ENCODE measurements around the gene STX16. TPM values are rescaled to one million over a fixed set of nuclear protein-coding genes. Genes with fewer than 3 reads are reported as not detected.

The STX16 gene
- total and polyA plus RNA-seq, 2 donors (not counting 1 experiment from before 2014, with no cell fraction given), result 110 to 117 TPM

GRCh38 chr20:58669287-58670006 lies 18.4 kb downstream of the STX16 start:
- CTCF ChIA-PET, result interaction anchor here (1.3 kb wide), 1 partner anchor 22 kb away, joined by 5 read pairs; no protein-coding TSS in a partner anchor

More at GRCh38 chr20:58669287-58670006, 18.4 kb downstream of the STX16 start:
- H3K4me2 ChIP-seq (replicated peaks; ENCODE audit: low read depth, low read length, poor library complexity, severe bottlenecking), result peak overlapping the region; percentile 7
- no peaks in the 10 kb centered on the region for H3K27me3 ChIP-seq (replicated peaks in 1 of 4; ENCODE audit: control extremely low read depth in 1 of 4, control insufficient read depth in 3 of 4, insufficient read depth in 4 of 4, low read length in 3 of 4)
- no peak overlapping the region for H3K9ac ChIP-seq (ENCODE audit: low read length)
- Mint-ChIP-seq H3K27me3 (no peaks in the 10 kb centered on the region), H3K9me3 (ENCODE audit: insufficient read depth) (no peaks in the 10 kb centered on the region), H3K27ac (no peak overlapping the region), H3K4me3 (no peak overlapping the region), H3K4me1 (peaks cover 13% of the 10 kb centered on the region)
- H3K4me3 ChIP-seq (ENCODE audit: control extremely low read depth in 1 of 5, extremely low read depth in 1 of 5, insufficient read depth in 1 of 5, low read depth in 2 of 5, low read length in 4 of 5), result no peak overlapping the region
- 92% methylated on average over 11 of the region's 16 CpGs for WGBS (ENCODE audit: insufficient coverage)
- peaks cover 8 to 13% of the 10 kb centered on the region in 2 donors for H3K4me1 ChIP-seq (ENCODE audit: control insufficient read depth in 2 of 2, insufficient read depth in 2 of 2, low read length in 2 of 2)
- H3K36me3 ChIP-seq (replicated peaks in 1 of 2; ENCODE audit: control extremely low read depth in 1 of 2, control insufficient read depth in 1 of 2, extremely low read depth in 1 of 2, insufficient read depth in 2 of 2, low read length in 1 of 2), result peaks cover 2 to 49% of the 10 kb centered on the region in 2 experiments
- TF ChIP-seq CTCF (IDR thresholded peaks at IDR 0.05) (no peak), EZH2 (IDR thresholded peaks at IDR 0.05; ENCODE audit: borderline replicate concordance, insufficient read depth, low read depth, low read length, poor library complexity, severe bottlenecking) (no peak)
- POLR2A ChIA-PET, result interaction anchor here (1.1 kb wide), 1 partner anchor 18 kb away, joined by 3 read pairs; the partner anchor contains the start of gene STX16
- no peak overlapping the region for H3K27ac ChIP-seq (ENCODE audit: low read length in 2 of 2)
- DNase-seq (peak; percentile 35), ATAC-seq (ENCODE audit: low read depth) (peak; percentile 28)
- no peaks in the 10 kb centered on the region for H3K9me3 ChIP-seq (ENCODE audit: control extremely low read depth in 1 of 3, control insufficient read depth in 2 of 3, insufficient read depth in 1 of 3, low read length in 2 of 3)
- H2AFZ ChIP-seq (ENCODE audit: insufficient read depth, low read depth, low read length, poor library complexity, severe bottlenecking), result no peak overlapping the region
- intact Hi-C loops (cut with micrococcal nuclease), result no loop called here
- peaks cover 79% of the 10 kb centered on the region for H4K20me1 ChIP-seq (ENCODE audit: control insufficient read depth, insufficient read depth, low read length, poor library complexity, severe bottlenecking)
- peaks cover 12% of the 10 kb centered on the region for H3K79me2 ChIP-seq (ENCODE audit: control insufficient read depth, insufficient read depth, low read length)

Data from B cell (primary cell).